22Rv1 (cell line): ENCODE measurements around the gene USP3.
A peak's percentile ranks its signal among the peaks of the same experiment; 100 is the strongest.

Source experiments
- H3K27ac ChIP-seq: fragments of 450-650 bp; 2 replicates; pipeline ENCODE4 v1.5.1; 2017
- ZFX ChIP-seq: fragments of 450-650 bp; IDR thresholded peaks from 2 replicates; pipeline ENCODE4 v1.6.1; 2017; ENCODE audit warnings: antibody characterized with exemption, borderline replicate concordance
- TF ChIP-seq, protein P1 (sequence below): fragments of 450-650 bp; IDR thresholded peaks from 2 replicates; pipeline ENCODE4 v1.5.1; 2017; ENCODE audit warnings: mild to moderate bottlenecking

Gene USP3

DNA sequence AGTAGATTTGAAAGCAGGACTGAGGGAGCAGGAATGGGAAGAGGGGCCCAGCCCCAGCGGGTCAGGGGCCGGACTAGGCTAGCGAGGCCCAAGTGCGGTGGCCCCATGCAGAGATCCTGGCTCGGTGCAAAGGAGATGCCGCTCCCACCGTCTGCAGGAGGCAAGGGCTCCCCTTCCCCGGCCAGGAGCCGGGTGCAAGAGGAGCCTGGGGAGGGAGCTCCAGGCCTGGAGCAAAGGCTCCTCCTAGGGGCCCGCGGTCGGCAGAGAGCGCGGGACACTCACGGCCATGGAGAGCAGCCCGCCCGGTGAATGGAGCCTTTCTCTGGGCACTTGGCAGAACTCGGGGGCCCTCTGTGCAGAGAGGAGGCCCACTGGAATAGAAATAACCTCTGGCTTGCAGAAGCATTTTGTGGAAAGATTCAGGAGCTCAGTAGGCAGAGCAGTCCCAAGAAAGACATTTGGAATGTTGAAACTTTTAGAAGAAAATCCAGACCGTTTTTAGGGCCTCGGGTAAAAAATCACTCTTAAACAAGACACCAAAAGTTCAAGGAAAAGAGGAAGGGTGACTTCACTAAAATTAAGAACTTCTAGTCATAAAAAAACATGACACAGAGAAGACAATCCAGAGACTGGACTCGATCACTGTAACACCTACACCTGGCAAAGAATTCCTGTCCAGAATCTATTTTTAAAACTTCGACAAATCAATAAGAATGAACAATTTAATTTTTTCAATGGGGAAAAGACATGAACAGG, 43.0 kb upstream of the USP3 start:
- H3K27ac ChIP-seq, result peak overlapping the region; percentile 99
- TF ChIP-seq, protein P1, sequence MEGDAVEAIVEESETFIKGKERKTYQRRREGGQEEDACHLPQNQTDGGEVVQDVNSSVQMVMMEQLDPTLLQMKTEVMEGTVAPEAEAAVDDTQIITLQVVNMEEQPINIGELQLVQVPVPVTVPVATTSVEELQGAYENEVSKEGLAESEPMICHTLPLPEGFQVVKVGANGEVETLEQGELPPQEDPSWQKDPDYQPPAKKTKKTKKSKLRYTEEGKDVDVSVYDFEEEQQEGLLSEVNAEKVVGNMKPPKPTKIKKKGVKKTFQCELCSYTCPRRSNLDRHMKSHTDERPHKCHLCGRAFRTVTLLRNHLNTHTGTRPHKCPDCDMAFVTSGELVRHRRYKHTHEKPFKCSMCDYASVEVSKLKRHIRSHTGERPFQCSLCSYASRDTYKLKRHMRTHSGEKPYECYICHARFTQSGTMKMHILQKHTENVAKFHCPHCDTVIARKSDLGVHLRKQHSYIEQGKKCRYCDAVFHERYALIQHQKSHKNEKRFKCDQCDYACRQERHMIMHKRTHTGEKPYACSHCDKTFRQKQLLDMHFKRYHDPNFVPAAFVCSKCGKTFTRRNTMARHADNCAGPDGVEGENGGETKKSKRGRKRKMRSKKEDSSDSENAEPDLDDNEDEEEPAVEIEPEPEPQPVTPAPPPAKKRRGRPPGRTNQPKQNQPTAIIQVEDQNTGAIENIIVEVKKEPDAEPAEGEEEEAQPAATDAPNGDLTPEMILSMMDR, result peak; percentile 29
- no peak for TF ChIP-seq ZFX

- TF ChIP-seq, protein P1, result no peak
- no peak for TF ChIP-seq ZFX
- peak overlapping the region; percentile 99 for H3K27ac ChIP-seq
Measured at GRCh38 chr15:63462088-63462487, 42.3 kb upstream of the USP3 start.

GRCh38 chr15:63463036-63463435, 41.4 kb upstream of the USP3 start:
- H3K27ac ChIP-seq, result peak overlapping the region; percentile 99
- TF ChIP-seq ZFX, result no peak
- TF ChIP-seq, protein P1, result no peak

- TF ChIP-seq ZFX, result no peak
- TF ChIP-seq, protein P1, result no peak
Measured at GRCh38 chr15:63463793-63464192, 40.6 kb upstream of the USP3 start.

DNA sequence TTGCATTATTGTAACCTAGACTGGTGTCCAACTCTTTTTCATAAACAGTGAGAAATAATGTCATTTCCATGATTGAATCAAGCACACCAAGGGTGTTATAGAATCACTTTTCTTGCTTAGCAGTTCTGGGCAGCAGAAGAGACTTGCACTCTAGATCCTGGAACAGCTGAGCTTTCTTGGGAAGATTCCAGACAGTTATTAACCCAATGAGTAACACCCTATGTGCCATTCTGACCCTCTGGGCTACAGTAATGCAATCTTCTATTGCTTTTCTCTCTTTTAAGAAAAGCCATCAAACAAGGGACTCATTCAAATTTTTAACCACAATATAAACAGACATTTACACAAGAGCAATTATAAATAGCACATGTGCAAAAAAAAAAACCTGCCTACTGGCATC, 39.3 kb upstream of the USP3 start:
- TF ChIP-seq, protein P1, result no peak
- TF ChIP-seq ZFX, result no peak

More at GRCh38 chr15:63463793-63464192, 40.6 kb upstream of the USP3 start:
- peak overlapping the region; percentile 99 for H3K27ac ChIP-seq

GRCh38 chr15:63466378-63467192, 37.8 kb upstream of the USP3 start:
- H3K27ac ChIP-seq, result peak overlapping the region; percentile 99
- no peak for TF ChIP-seq ZFX
- TF ChIP-seq, protein P1, result peak; percentile 81

More for the DNA sequence above, 39.3 kb upstream of the USP3 start:
- peak overlapping the region; percentile 99 for H3K27ac ChIP-seq

DNA sequence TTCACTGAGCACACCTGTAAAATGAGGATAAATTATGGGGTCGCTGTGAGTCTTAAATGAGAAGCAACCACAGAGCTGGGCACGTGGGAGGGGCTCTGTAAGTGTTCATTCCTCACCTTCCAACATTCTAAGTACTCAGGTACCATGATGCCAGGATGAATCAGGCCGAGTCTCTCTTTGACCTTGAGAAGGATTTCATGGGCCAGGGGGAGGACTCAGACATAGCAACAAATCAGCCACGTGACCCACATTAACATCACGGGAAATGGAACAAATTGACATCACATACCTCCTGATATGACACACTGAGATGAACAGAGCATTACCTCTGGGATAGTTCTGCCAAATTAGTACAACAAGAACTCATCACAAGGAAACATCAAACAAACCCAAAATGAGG, 35.2 kb upstream of the USP3 start:
- TF ChIP-seq, protein P1, result no peak
- no peak for TF ChIP-seq ZFX
- H3K27ac ChIP-seq, result no peak overlapping the region
